ENCODE data around the gene SPNS3.

The SPNS3 gene

DNA sequence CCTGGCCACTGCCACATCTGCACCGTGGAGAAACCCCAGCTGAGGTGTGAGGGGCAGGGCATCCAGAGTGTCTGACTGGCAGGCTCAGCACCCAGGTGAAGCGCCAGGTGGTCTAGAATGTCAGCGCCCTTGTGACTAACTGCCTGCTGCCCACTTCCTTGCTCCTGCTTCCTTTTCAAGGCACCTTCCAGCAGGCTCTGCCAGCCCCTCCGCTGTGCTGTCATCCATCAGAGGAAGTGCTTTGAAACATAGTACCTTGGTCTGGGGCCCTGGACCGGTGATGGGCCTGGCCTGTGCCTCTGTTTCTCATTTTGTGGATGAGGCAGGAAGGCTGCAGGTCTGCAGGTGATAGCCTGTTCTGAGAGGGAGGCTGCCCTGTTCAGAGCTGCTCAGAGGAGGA is 70.4 kb downstream of the SPNS3 start:
- no peak overlapping the region for H3K4me3 ChIP-seq (ENCODE audit: low read depth, low read length)
- no peak overlapping the region for H3K4me2 ChIP-seq (ENCODE audit: low read length)
- no peak overlapping the region for H3K27ac ChIP-seq
- H3K9me3 ChIP-seq (ENCODE audit: control insufficient read depth, low read length) = no peaks in the 10 kb centered on the region
- H3K36me3 ChIP-seq (ENCODE audit: control insufficient read depth, insufficient read depth, low read length) = no peaks in the 10 kb centered on the region
- H2AFZ ChIP-seq = no peak overlapping the region
- TF ChIP-seq, protein P1, sequence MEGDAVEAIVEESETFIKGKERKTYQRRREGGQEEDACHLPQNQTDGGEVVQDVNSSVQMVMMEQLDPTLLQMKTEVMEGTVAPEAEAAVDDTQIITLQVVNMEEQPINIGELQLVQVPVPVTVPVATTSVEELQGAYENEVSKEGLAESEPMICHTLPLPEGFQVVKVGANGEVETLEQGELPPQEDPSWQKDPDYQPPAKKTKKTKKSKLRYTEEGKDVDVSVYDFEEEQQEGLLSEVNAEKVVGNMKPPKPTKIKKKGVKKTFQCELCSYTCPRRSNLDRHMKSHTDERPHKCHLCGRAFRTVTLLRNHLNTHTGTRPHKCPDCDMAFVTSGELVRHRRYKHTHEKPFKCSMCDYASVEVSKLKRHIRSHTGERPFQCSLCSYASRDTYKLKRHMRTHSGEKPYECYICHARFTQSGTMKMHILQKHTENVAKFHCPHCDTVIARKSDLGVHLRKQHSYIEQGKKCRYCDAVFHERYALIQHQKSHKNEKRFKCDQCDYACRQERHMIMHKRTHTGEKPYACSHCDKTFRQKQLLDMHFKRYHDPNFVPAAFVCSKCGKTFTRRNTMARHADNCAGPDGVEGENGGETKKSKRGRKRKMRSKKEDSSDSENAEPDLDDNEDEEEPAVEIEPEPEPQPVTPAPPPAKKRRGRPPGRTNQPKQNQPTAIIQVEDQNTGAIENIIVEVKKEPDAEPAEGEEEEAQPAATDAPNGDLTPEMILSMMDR (IDR thresholded peaks at IDR 0.05) = no peak
- no peaks in the 10 kb centered on the region for H3K79me2 ChIP-seq
- H3K4me1 ChIP-seq = peaks cover 5% of the 10 kb centered on the region
- no peaks in the 10 kb centered on the region for H3K27me3 ChIP-seq (ENCODE audit: control insufficient read depth, insufficient read depth, low read length)
- no peak overlapping the region for H3K9ac ChIP-seq

GRCh38 chr17:4505187-4505586 is 71.4 kb downstream of the SPNS3 start:
- Histone ChIP-seq H3K36me3 (ENCODE audit: control insufficient read depth, insufficient read depth, low read length) (no peaks in the 10 kb centered on the region), H3K4me3 (ENCODE audit: low read depth, low read length) (no peak overlapping the region), H3K27me3 (ENCODE audit: control insufficient read depth, insufficient read depth, low read length) (no peaks in the 10 kb centered on the region), H3K79me2 (no peaks in the 10 kb centered on the region), H3K9me3 (ENCODE audit: control insufficient read depth, low read length) (no peaks in the 10 kb centered on the region), H3K4me2 (ENCODE audit: low read length) (no peak overlapping the region), H3K27ac (peak overlapping the region; percentile 39), H3K9ac (no peak overlapping the region), H2AFZ (no peak overlapping the region), H3K4me1 (peaks cover 5% of the 10 kb centered on the region)
- TF ChIP-seq, protein P1 (IDR thresholded peaks at IDR 0.05) = no peak

- H3K4me2 ChIP-seq (ENCODE audit: low read length) = no peak overlapping the region
- no peaks in the 10 kb centered on the region for H3K79me2 ChIP-seq
- no peaks in the 10 kb centered on the region for H3K9me3 ChIP-seq (ENCODE audit: control insufficient read depth, low read length)
- H3K27ac ChIP-seq = no peak overlapping the region
- H2AFZ ChIP-seq = no peak overlapping the region
- no peak overlapping the region for H3K4me3 ChIP-seq (ENCODE audit: low read depth, low read length)
- TF ChIP-seq, protein P1 (IDR thresholded peaks at IDR 0.05) = no peak
- no peaks in the 10 kb centered on the region for H3K27me3 ChIP-seq (ENCODE audit: control insufficient read depth, insufficient read depth, low read length)
- H3K9ac ChIP-seq = no peak overlapping the region
- no peaks in the 10 kb centered on the region for H3K36me3 ChIP-seq (ENCODE audit: control insufficient read depth, insufficient read depth, low read length)
- H3K4me1 ChIP-seq = peaks cover 5% of the 10 kb centered on the region
These were observed 72.6 kb downstream of the SPNS3 start for GRCh38 chr17:4506175-4506813.

- Histone ChIP-seq H3K27ac (no peak overlapping the region), H3K4me1 (peaks cover 5% of the 10 kb centered on the region)
These were observed 73.2 kb downstream of the SPNS3 start for GRCh38 chr17:4506892-4507291.

More at GRCh38 chr17:4506892-4507291, 73.2 kb downstream of the SPNS3 start:
- H3K9ac ChIP-seq = no peak overlapping the region
- H3K27me3 ChIP-seq (ENCODE audit: control insufficient read depth, insufficient read depth, low read length) = no peaks in the 10 kb centered on the region
- no peak overlapping the region for H2AFZ ChIP-seq
- no peak overlapping the region for H3K4me2 ChIP-seq (ENCODE audit: low read length)
- TF ChIP-seq, protein P1 (IDR thresholded peaks at IDR 0.05) = no peak
- H3K36me3 ChIP-seq (ENCODE audit: control insufficient read depth, insufficient read depth, low read length) = no peaks in the 10 kb centered on the region
- H3K9me3 ChIP-seq (ENCODE audit: control insufficient read depth, low read length) = no peaks in the 10 kb centered on the region
- no peak overlapping the region for H3K4me3 ChIP-seq (ENCODE audit: low read depth, low read length)
- no peaks in the 10 kb centered on the region for H3K79me2 ChIP-seq
